CD14-positive monocyte (primary cell): ENCODE results near the gene TMOD1. TPM values are rescaled to one million over a fixed set of nuclear protein-coding genes. Genes with fewer than 3 reads are reported as not detected.

Experiments
- DNase-seq, 3 donors: peaks; one replicate each; pipeline ENCODE4 v3.0.0-alpha.2; 2011 to 2022
- H2AFZ ChIP-seq: 2 replicates; pipeline ENCODE4 v1.6.0; 2012; ENCODE audit warnings: mild to moderate bottlenecking, low read depth, low read length, inconsistent platforms; ENCODE audit not compliant: insufficient read depth, poor library complexity, severe bottlenecking
- H3K27ac ChIP-seq, 2 donors: 1 replicate in 1 of 2; 2 replicates in 1 of 2; pipeline ENCODE4 v1.5.1; 2012 to 2013; ENCODE audit warnings: low read length in 2 of 2, control low read depth in 1 of 2, inconsistent platforms in 1 of 2, low read depth in 1 of 2, mild to moderate bottlenecking in 1 of 2
- H3K27me3 ChIP-seq, 2 donors: one replicate each; pipeline versions ENCODE4 v1.6.0 to v1.6.1; 2011 to 2013; ENCODE audit warnings: low read length in 2 of 2; ENCODE audit not compliant: control insufficient read depth in 2 of 2, insufficient read depth in 2 of 2
- H3K36me3 ChIP-seq, 2 donors: replicated peaks in 1 of 2; 1 replicate in 1 of 2; 2 replicates in 1 of 2; pipeline versions ENCODE4 v1.5.1 to v1.6.1; 2012 to 2013; ENCODE audit warnings: low read length in 2 of 2, control low read depth in 1 of 2, inconsistent platforms in 1 of 2, mild to moderate bottlenecking in 1 of 2; ENCODE audit not compliant: insufficient read depth in 2 of 2, control insufficient read depth in 1 of 2
- H3K4me1 ChIP-seq, 2 donors: 1 replicate in 1 of 2; 2 replicates in 1 of 2; pipeline versions ENCODE4 v1.5.1 to v1.6.1; 2012 to 2013; ENCODE audit warnings: low read length in 2 of 2, control low read depth in 1 of 2, inconsistent platforms in 1 of 2, mild to moderate bottlenecking in 1 of 2, moderate library complexity in 1 of 2; ENCODE audit not compliant: insufficient read depth in 2 of 2, control insufficient read depth in 1 of 2
- H3K4me2 ChIP-seq: replicated peaks from 2 replicates; pipeline ENCODE3; 2012; ENCODE audit warnings: low read length, moderate library complexity, mild to moderate bottlenecking; ENCODE audit not compliant: poor library complexity, severe bottlenecking; ENCODE audit errors: extremely low read depth
- H3K4me3 ChIP-seq, 3 experiments: fragments of 200-600 bp in 1 of 3; sonication (generic) in 1 of 3; replicated peaks in 1 of 3; 1 replicate in 2 of 3; 2 replicates in 1 of 3; pipeline ENCODE4 v1.5.1; 2011 to 2013; ENCODE audit warnings: low read length in 3 of 3, mild to moderate bottlenecking in 3 of 3, control low read depth in 2 of 3, low read depth in 2 of 3, inconsistent platforms in 1 of 3, moderate library complexity in 1 of 3
- H3K79me2 ChIP-seq: 2 replicates; pipeline ENCODE4 v1.6.0; 2012; ENCODE audit warnings: mild to moderate bottlenecking, control low read depth, inconsistent platforms, low read length, moderate library complexity; ENCODE audit not compliant: insufficient read depth
- H3K9ac ChIP-seq: 2 replicates; pipeline ENCODE4 v1.6.0; 2017; ENCODE audit warnings: low read length, mild to moderate bottlenecking; ENCODE audit not compliant: insufficient read depth, poor library complexity, severe bottlenecking
- H3K9me3 ChIP-seq, 2 donors: replicated peaks in 1 of 2; 1 replicate in 1 of 2; 2 replicates in 1 of 2; pipeline versions ENCODE4 v1.5.1 to v1.6.1; 2012 to 2013; ENCODE audit warnings: low read length in 2 of 2, control low read depth in 1 of 2; ENCODE audit not compliant: control insufficient read depth in 1 of 2, insufficient read depth in 1 of 2
- H4K20me1 ChIP-seq: 2 replicates; pipeline ENCODE4 v1.6.0; 2012; ENCODE audit warnings: mild to moderate bottlenecking, low read length, control low read depth, moderate library complexity; ENCODE audit not compliant: insufficient read depth
- H3K27ac Mint-ChIP-seq, 7 donors: one replicate each; pipeline ENCODE4 v1.8.0; 2020; ENCODE audit warnings: mild to moderate bottlenecking in 7 of 7, mixed read lengths in 7 of 7, moderate library complexity in 6 of 7, inconsistent platforms in 2 of 7
- H3K27me3 Mint-ChIP-seq, 3 donors: one replicate each; pipeline ENCODE4 v1.8.0; 2021 to 2022; ENCODE audit warnings: low read depth in 3 of 3, mild to moderate bottlenecking in 3 of 3, mixed read lengths in 3 of 3, moderate library complexity in 3 of 3, inconsistent platforms in 1 of 3
- H3K36me3 Mint-ChIP-seq, 2 donors: one replicate each; pipeline ENCODE4 v1.8.0; 2020; ENCODE audit warnings: mixed read lengths in 2 of 2, inconsistent platforms in 1 of 2, mild to moderate bottlenecking in 1 of 2
- H3K4me1 Mint-ChIP-seq: one replicate; pipeline ENCODE4 v1.8.0; 2020; ENCODE audit warnings: mild to moderate bottlenecking, mixed read lengths
- H3K4me3 Mint-ChIP-seq, 2 donors: one replicate each; pipeline ENCODE4 v1.8.0; 2020; ENCODE audit warnings: mild to moderate bottlenecking in 2 of 2, mixed read lengths in 2 of 2, moderate library complexity in 1 of 2
- H3K9me3 Mint-ChIP-seq, 7 donors: one replicate each; pipeline ENCODE4 v1.8.0; 2020 to 2022; ENCODE audit warnings: mixed read lengths in 7 of 7, mild to moderate bottlenecking in 6 of 7, moderate library complexity in 6 of 7, inconsistent platforms in 2 of 7
- CTCF ChIP-seq: fragments of 200-600 bp; IDR thresholded peaks from one replicate; pipeline ENCODE4 v1.8.0; 2022; ENCODE audit warnings: antibody characterized with exemption, mild to moderate bottlenecking
- WGBS: methylation state at CpG from one replicate; pipeline ENCODE4 v1.1.5; 2013; ENCODE audit warnings: missing lambda C conversion rate; ENCODE audit not compliant: insufficient coverage; 5-methylcytosine and 5-hydroxymethylcytosine counted together
- intact Hi-C, 2 donors: fragments of 100-400 bp; cut with micrococcal nuclease; formaldehyde crosslinking; loops; one replicate each; pipeline versions ENCODE4 v1.15.0 to v1.15.1; 2023
- polyA plus RNA-seq, 3 donors: library from polyadenylated mRNA; depleted of rRNA in 1 of 3; unstranded in 2 of 3; stranded (reverse) in 1 of 3; fragments of 300-500 nt in 2 of 3; fragments of >200 nt in 1 of 3; fragmentation: Illumina TruSeq in 2 of 3; gene quantifications; 1 replicate in 2 of 3; 2 replicates in 1 of 3; pipeline ENCODE4 v1.2.3, GENCODE V29; 2012 to 2021

TMOD1 gene
- polyA plus RNA-seq, 3 donors, result 0.09 to 0.81 (median 0.59) TPM

GRCh38 chr9:97500765-97501176 is 695 bp upstream of the TMOD1 start:
- Histone ChIP-seq H3K36me3 (peaks cover 13% of the 10 kb centered on the region in 2 donors), H3K27ac (no peak overlapping the region), H2AFZ (peak overlapping the region; percentile 62), H3K9ac (no peak overlapping the region), H3K4me3 (peak overlapping the region in 1 of 3 experiments; percentile 52), H3K4me1 (peaks cover 17 to 22% of the 10 kb centered on the region in 2 donors), H3K27me3 (peaks cover 45 to 59% of the 10 kb centered on the region in 2 donors), H3K79me2 (no peaks in the 10 kb centered on the region), H3K9me3 (peaks cover 0 to 17% of the 10 kb centered on the region in 2 donors), H4K20me1 (no peaks in the 10 kb centered on the region), H3K4me2 (peak overlapping the region; percentile 97)
- H3K4me3 Mint-ChIP-seq, result peak overlapping the region; percentile 79 to 93
- peaks cover 22% of the 10 kb centered on the region for H3K4me1 Mint-ChIP-seq
- no peak for DNase-seq
- 0% methylated on average over 1 of the region's 6 CpGs for WGBS
- H3K9me3 Mint-ChIP-seq, result peaks cover 0 to 28% (median 21%) of the 10 kb centered on the region in 7 donors
- intact Hi-C loops, result no loop called here
- no peak for TF ChIP-seq CTCF
- H3K36me3 Mint-ChIP-seq, result peaks cover 24 to 26% of the 10 kb centered on the region in 2 donors
- H3K27ac Mint-ChIP-seq, result peak overlapping the region in 1 of 7 donors; percentile 48
- H3K27me3 Mint-ChIP-seq, result peaks cover 60 to 65% (median 61%) of the 10 kb centered on the region in 3 donors

- Mint-ChIP-seq H3K4me3 (peak overlapping the region; percentile 76 to 93), H3K4me1 (peaks cover 22% of the 10 kb centered on the region), H3K27me3 (peaks cover 60 to 65% (median 61%) of the 10 kb centered on the region in 3 donors), H3K36me3 (peaks cover 14 to 16% of the 10 kb centered on the region in 2 donors), H3K9me3 (peaks cover 0 to 28% (median 19%) of the 10 kb centered on the region in 7 donors), H3K27ac (no peak overlapping the region)
- Histone ChIP-seq H3K36me3 (peaks cover 2% of the 10 kb centered on the region in 2 donors), H2AFZ (peak overlapping the region; percentile 85), H3K79me2 (no peaks in the 10 kb centered on the region), H3K9me3 (peaks cover 0 to 17% of the 10 kb centered on the region in 2 donors), H3K27ac (no peak overlapping the region), H4K20me1 (no peaks in the 10 kb centered on the region), H3K9ac (peak overlapping the region; percentile 51), H3K4me2 (peak overlapping the region; percentile 97), H3K4me1 (peaks cover 17 to 22% of the 10 kb centered on the region in 2 donors), H3K4me3 (peak overlapping the region; percentile 34 to 79 (median 61)), H3K27me3 (peaks cover 51 to 63% of the 10 kb centered on the region in 2 donors)
- no peak for TF ChIP-seq CTCF
- DNase-seq, result no peak
- intact Hi-C loops, result no loop called here
- WGBS, result 0% methylated on average over 30 of the region's 30 CpGs
Observed at GRCh38 chr9:97501972-97502221, 431 bp downstream of the TMOD1 start.
